Uterus (tissue), 4 donors: ENCODE results near the gene ARHGEF2. TPM values are rescaled to one million over a fixed set of nuclear protein-coding genes. Genes with fewer than 3 reads are reported as not detected.

Experiments used
- DNase-seq, 2 donors: peaks; one replicate each; pipeline ENCODE4 v3.0.0-alpha.2; 2019 to 2020
- H3K27ac ChIP-seq, 2 donors: fragments of 200-600 bp; sonication (generic); 1 replicate in 1 of 2; 2 replicates in 1 of 2; pipeline ENCODE4 v1.5.1; 2016 to 2018
- H3K27me3 ChIP-seq, 2 donors: fragments of 200-600 bp; sonication (generic); one replicate each; pipeline ENCODE4 v1.5.1; 2018 to 2019; ENCODE audit warnings: control low read depth in 1 of 2
- H3K36me3 ChIP-seq, 2 donors: fragments of 200-600 bp; sonication (generic); one replicate each; pipeline ENCODE4 v1.5.1; 2019; ENCODE audit warnings: control low read depth in 1 of 2
- H3K4me1 ChIP-seq, 2 donors: fragments of 200-600 bp; sonication (generic); one replicate each; pipeline ENCODE4 v1.5.1; 2018 to 2019; ENCODE audit warnings: control low read depth in 1 of 2
- H3K4me3 ChIP-seq, 2 donors: fragments of 200-600 bp; sonication (generic); 1 replicate in 1 of 2; 2 replicates in 1 of 2; pipeline ENCODE4 v1.5.1; 2018 to 2019; ENCODE audit warnings: mild to moderate bottlenecking in 1 of 2
- H3K9me3 ChIP-seq, 2 donors: fragments of 200-600 bp; sonication (generic); one replicate each; pipeline ENCODE4 v1.5.1; 2019; ENCODE audit warnings: control low read depth in 1 of 2
- POLR2A ChIP-seq, 2 donors: fragments of 450-650 bp; IDR thresholded peaks; one replicate each; pipeline ENCODE4 v1.6.1; 2016; ENCODE audit warnings: antibody characterized with exemption in 2 of 2, mild to moderate bottlenecking in 1 of 2, moderate library complexity in 1 of 2
- intact Hi-C: fragments of 100-400 bp; cut with DNase I; formaldehyde crosslinking; loops from one replicate; pipeline ENCODE4 v1.15.1; 2023; ENCODE audit warnings: low total_unique reads
- total RNA-seq, 4 donors: library from RNA; depleted of rRNA in 3 of 4; stranded (reverse); fragments of >200 nt in 3 of 4; gene quantifications; one replicate each; pipeline versions ENCODE4 v1.1.0 to v1.2.4, GENCODE V29; 2014 to 2023
- TF ChIP-seq, protein P1 (sequence below), 4 experiments: fragments of 200-600 bp in 2 of 4; fragments of 450-650 bp in 2 of 4; sonication (generic) in 2 of 4; IDR thresholded peaks; one replicate each; pipeline ENCODE4 v1.5.1; 2016 to 2019; ENCODE audit warnings: antibody characterized with exemption in 4 of 4, mild to moderate bottlenecking in 2 of 4, moderate library complexity in 1 of 4
- donor health status: DM: yes; HTN: yes; CAD: no.

Gene ARHGEF2
- total RNA-seq, 4 donors from 2014 or later: 59.4 to 178 (median 72.8) TPM

DNA sequence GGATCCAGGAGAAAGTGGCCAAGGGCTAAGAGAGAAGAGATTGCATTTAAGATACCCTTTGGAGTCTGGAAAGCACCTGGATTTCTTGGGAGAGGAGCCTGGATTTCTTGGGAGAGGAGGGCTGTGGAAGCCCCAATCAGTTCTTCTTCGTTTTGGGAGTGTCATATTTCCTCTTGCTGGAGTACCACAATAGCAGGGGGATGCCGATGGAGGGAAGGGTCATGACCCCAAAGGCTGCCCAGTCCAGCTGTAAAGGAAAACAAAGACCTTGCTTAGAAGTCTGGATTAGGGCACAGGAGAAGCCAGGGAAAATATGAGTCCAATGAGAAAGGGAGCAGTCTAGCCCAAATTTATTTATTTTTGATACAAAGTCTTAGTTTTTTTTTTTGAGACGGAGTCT, 31.1 kb upstream of the ARHGEF2 start:
- Histone ChIP-seq H3K27me3 (no peaks in the 10 kb centered on the region), H3K27ac (no peak overlapping the region), H3K4me3 (no peak overlapping the region), H3K9me3 (no peaks in the 10 kb centered on the region), H3K36me3 (no peaks in the 10 kb centered on the region), H3K4me1 (no peaks in the 10 kb centered on the region)
- DNase-seq: no peak
- TF ChIP-seq, protein P1, sequence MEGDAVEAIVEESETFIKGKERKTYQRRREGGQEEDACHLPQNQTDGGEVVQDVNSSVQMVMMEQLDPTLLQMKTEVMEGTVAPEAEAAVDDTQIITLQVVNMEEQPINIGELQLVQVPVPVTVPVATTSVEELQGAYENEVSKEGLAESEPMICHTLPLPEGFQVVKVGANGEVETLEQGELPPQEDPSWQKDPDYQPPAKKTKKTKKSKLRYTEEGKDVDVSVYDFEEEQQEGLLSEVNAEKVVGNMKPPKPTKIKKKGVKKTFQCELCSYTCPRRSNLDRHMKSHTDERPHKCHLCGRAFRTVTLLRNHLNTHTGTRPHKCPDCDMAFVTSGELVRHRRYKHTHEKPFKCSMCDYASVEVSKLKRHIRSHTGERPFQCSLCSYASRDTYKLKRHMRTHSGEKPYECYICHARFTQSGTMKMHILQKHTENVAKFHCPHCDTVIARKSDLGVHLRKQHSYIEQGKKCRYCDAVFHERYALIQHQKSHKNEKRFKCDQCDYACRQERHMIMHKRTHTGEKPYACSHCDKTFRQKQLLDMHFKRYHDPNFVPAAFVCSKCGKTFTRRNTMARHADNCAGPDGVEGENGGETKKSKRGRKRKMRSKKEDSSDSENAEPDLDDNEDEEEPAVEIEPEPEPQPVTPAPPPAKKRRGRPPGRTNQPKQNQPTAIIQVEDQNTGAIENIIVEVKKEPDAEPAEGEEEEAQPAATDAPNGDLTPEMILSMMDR (IDR thresholded peaks at IDR 0.05): no peak
- TF ChIP-seq POLR2A (IDR thresholded peaks at IDR 0.05): no peak
- intact Hi-C loops: no loop called here

DNA sequence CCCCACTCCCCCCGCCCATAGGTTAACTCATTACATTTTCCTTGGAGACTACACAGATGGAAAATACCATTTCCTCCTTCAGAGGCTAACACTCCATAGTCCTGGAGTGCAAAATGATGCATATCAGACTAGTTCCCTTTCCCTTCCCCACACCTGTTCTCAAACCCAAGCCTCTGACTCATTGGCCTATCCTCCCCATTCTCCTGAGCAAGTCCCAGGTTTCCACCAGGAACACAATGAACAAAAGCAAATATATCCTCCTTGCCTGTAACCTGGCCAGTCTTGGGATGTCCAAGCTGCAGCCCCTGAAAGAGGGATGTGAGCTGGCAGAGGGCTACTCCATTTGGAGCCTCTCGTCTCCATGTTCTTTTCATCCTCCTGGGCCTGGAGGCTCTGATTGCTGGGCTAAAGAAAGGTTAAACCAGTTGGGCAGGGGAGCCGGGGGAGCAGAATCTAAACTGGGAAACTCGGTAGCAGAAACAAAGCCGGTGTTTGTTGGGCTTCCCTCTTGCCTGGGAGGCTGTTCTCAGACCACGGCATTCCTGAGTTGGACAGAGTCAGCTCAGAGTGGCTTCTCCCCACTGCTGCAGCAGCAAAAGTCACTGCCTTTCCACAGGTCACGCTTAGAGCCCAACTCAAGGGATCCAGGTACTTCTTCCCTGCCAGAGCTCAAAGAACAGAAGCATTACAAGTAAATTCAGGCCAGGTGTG, 28.5 kb upstream of the ARHGEF2 start:
- DNase-seq: no peak
- Histone ChIP-seq H3K36me3 (no peaks in the 10 kb centered on the region), H3K4me3 (no peak overlapping the region), H3K27ac (no peak overlapping the region), H3K4me1 (no peaks in the 10 kb centered on the region), H3K27me3 (no peaks in the 10 kb centered on the region), H3K9me3 (no peaks in the 10 kb centered on the region)
- TF ChIP-seq POLR2A (IDR thresholded peaks at IDR 0.05): no peak
- TF ChIP-seq, protein P1 (IDR thresholded peaks at IDR 0.05): no peak
- intact Hi-C loops: no loop called here

DNA sequence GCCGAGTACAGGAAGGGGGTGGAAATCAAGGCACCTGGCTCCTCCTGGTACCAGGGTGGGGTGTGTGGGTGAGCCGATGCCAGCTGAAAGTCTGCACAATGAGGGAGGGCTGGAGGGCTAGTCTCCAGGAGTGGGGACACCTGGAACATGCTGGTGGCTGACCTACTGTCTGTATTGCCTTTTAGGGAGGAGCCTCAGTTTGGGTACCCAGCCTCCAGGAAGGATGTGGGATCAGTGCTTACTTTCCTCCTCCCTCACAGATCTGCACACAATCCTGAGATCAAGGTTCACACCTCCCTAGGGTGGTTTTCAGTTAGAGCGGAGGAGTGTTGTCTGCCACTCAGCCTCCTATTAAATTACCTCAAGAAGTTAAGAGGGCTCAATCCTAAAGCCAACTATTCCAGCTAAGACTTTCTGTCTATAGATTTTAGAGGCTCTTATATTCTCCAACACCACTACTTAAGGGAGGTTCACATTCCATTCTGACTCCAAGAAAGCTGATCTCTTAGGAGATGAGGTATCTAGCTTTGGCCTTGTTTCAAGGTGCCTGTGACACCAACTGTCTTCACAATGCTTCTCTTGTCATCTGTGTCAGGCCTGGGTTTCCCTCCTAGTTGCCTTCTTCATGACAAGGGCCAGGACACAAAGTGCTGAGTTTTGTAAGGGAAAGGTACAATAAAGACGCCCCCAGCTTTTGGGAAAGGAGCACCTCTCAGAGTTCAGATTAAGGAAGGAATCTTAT, 26.7 kb upstream of the ARHGEF2 start:
- no peak for DNase-seq
- Histone ChIP-seq H3K27ac (no peak overlapping the region), H3K4me3 (no peak overlapping the region), H3K27me3 (no peaks in the 10 kb centered on the region), H3K9me3 (no peaks in the 10 kb centered on the region), H3K4me1 (no peaks in the 10 kb centered on the region), H3K36me3 (no peaks in the 10 kb centered on the region)
- TF ChIP-seq POLR2A (IDR thresholded peaks at IDR 0.05): no peak
- TF ChIP-seq, protein P1 (IDR thresholded peaks at IDR 0.05): no peak
- intact Hi-C loops: no loop called here

DNA sequence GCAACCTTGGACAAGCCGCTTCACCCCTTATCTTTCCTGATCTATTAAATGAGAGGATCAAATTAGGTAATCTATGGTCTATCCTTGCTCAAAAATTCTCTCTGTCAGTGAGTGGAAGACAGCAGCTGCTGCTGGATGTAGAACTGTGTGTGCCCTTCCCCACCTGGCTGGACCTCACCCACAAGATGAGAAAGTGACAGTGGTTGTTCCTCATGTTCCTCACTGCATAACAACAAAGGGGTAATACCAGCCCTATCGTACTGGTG, 25.5 kb upstream of the ARHGEF2 start:
- H3K4me3 ChIP-seq: no peak overlapping the region

More for the DNA sequence above, 25.5 kb upstream of the ARHGEF2 start:
- Histone ChIP-seq H3K27ac (no peak overlapping the region), H3K9me3 (no peaks in the 10 kb centered on the region), H3K27me3 (no peaks in the 10 kb centered on the region), H3K4me1 (no peaks in the 10 kb centered on the region), H3K36me3 (no peaks in the 10 kb centered on the region)
- DNase-seq: no peak
- TF ChIP-seq, protein P1 (IDR thresholded peaks at IDR 0.05): no peak
- no peak for TF ChIP-seq POLR2A (IDR thresholded peaks at IDR 0.05)
- intact Hi-C loops: no loop called here
